ENCODE data around the gene ACP4. TPM values are rescaled to one million over a fixed set of nuclear protein-coding genes. Genes with fewer than 3 reads are reported as not detected.

ACP4 gene
- polyA plus RNA-seq, 1 experiment, result not detected

DNA sequence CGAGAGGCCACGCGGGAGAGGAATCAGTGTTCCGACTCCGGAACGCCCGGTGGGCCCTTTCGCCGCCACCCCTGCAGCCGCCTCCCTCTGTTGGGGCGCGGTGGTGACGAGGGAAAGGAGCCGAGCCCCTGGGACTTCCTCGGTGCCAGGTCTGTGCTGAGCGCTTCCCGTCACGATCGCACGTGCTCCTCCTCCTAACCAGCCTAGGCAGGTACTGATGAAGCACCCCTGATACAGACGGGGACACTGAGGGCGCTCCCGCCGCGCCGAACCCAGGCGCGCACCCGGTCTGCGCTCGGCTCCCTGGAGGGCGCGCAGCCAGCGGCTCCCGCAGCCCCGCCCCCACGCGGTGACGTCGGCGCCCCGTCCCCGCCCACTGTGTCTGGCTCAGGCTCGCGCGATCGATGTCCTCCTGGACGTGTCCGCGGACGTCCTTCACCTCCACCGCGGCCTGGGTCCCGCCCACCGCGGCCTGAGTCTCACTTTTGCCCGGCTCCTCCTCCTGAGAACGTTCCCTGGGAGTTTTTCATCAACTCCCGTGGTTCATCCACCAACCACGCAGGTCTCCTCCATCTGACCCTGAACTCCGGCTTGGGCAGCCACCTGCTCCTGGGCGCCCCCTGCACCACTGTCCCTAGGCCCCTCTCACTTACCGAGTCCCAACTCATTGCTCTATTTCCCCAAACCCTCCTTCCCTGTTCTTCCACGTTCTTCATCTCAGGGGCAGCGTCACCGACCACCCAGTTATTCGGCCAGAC is 45.7 kb downstream of the ACP4 start:
- ChIA-PET CTCF (no interaction called here), POLR2A (no interaction called here)
- TF ChIP-seq, protein P1, sequence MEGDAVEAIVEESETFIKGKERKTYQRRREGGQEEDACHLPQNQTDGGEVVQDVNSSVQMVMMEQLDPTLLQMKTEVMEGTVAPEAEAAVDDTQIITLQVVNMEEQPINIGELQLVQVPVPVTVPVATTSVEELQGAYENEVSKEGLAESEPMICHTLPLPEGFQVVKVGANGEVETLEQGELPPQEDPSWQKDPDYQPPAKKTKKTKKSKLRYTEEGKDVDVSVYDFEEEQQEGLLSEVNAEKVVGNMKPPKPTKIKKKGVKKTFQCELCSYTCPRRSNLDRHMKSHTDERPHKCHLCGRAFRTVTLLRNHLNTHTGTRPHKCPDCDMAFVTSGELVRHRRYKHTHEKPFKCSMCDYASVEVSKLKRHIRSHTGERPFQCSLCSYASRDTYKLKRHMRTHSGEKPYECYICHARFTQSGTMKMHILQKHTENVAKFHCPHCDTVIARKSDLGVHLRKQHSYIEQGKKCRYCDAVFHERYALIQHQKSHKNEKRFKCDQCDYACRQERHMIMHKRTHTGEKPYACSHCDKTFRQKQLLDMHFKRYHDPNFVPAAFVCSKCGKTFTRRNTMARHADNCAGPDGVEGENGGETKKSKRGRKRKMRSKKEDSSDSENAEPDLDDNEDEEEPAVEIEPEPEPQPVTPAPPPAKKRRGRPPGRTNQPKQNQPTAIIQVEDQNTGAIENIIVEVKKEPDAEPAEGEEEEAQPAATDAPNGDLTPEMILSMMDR (IDR thresholded peaks at IDR 0.05; ENCODE audit: insufficient read depth, low read depth, low read length), result no peak
- Histone ChIP-seq H3K36me3 (ENCODE audit: control insufficient read depth, insufficient read depth, low read length) (no peaks in the 10 kb centered on the region), H3K27me3 (ENCODE audit: control insufficient read depth, insufficient read depth, low read length) (no peaks in the 10 kb centered on the region), H3K4me3 (ENCODE audit: low read depth, low read length) (peak overlapping the region; percentile 49)
- no peak for DNase-seq (ENCODE audit: low read depth)

DNA sequence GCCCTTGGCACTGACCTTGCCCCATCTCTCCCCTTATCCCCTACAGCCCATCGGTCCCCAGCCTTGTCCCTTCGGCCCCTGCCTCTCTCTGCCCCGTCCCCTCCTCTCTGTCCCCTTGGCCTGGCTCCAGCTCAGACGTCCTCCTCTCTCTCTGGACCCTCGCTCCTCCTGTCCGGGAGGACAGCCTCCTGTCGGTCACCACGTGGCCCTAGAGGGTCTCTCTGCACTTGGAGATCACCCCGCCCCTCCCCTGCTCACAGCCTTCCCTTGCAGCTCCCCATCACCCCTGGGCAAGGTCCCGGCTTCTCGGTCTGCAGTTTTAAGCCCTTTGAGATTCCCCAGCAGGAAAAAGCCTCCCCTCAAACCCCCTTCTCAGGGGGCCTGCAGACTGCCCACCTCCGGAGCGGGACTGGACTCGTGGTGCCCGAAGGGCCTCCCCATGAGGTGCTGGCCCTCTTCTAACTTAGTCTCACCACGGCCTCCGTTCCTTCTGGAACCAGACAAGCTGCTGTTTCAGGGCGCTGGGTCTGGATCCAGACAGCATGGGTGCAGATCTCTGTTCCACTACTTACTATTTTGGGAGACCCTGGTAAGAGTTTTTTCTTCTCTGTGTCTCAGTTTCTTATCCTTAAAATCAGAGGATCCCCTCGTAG is 46.5 kb downstream of the ACP4 start:
- H3K27me3 ChIP-seq (ENCODE audit: control insufficient read depth, insufficient read depth, low read length), result no peaks in the 10 kb centered on the region
- TF ChIP-seq, protein P1 (IDR thresholded peaks at IDR 0.05; ENCODE audit: insufficient read depth, low read depth, low read length), result no peak
- no peak for DNase-seq (ENCODE audit: low read depth)
- ChIA-PET CTCF (no interaction called here), POLR2A (no interaction called here)
- H3K36me3 ChIP-seq (ENCODE audit: control insufficient read depth, insufficient read depth, low read length), result no peaks in the 10 kb centered on the region
- H3K4me3 ChIP-seq (ENCODE audit: low read depth, low read length), result peak overlapping the region; percentile 49; the same call in 1 of the 2 replicates

DNA sequence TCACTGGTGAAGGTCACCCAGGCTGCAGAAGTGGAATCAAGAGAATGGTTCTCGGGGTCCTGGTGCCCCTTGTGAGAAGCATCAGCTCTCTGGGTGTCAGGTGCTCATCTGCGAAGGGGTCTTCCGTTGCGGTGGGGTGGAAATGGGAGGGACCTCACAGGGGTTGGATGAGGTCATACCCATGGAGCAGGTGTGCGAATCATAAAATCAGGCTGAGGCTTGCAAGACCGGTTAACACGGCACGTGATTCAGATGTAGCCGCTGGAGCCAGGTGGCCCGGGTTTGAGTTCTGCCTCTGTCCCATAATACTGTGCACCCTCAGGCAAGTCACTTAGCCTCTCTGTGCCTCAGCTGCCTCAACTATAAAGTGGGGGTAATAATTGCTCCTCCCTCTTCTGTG is 47.1 kb downstream of the ACP4 start:
- POLR2A ChIA-PET, result no interaction called here
- no peak overlapping the region for H3K4me3 ChIP-seq (ENCODE audit: low read depth, low read length)
- TF ChIP-seq, protein P1 (IDR thresholded peaks at IDR 0.05; ENCODE audit: insufficient read depth, low read depth, low read length), result no peak
- CTCF ChIA-PET, result no interaction called here
- no peak for DNase-seq (ENCODE audit: low read depth)
- H3K27me3 ChIP-seq (ENCODE audit: control insufficient read depth, insufficient read depth, low read length), result no peaks in the 10 kb centered on the region
- H3K36me3 ChIP-seq (ENCODE audit: control insufficient read depth, insufficient read depth, low read length), result no peaks in the 10 kb centered on the region

DNA sequence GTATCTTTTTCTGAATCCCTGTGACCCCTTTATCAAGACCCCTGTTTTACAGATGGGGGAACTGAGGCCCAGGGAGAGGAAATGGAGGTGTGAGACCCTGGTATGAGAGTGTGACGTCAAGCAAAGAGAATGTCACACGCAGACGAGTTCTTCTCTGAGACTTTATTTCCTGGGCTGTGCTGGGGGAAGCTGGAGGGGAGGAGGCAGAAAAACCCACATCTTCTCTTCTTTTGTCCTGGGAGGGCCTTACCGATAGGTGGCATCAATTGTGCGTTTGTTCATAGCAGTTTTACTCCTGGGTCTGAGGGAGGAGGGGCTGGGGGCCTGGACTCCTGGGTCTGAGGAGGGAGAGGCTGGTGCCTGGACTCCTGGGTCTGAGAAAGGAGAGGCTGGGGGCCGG is 48.0 kb downstream of the ACP4 start:
- POLR2A ChIA-PET, result no interaction called here
- CTCF ChIA-PET, result no interaction called here
- H3K4me3 ChIP-seq (ENCODE audit: low read depth, low read length), result no peak overlapping the region
- DNase-seq (ENCODE audit: low read depth), result no peak
- no peaks in the 10 kb centered on the region for H3K27me3 ChIP-seq (ENCODE audit: control insufficient read depth, insufficient read depth, low read length)
- H3K36me3 ChIP-seq (ENCODE audit: control insufficient read depth, insufficient read depth, low read length), result no peaks in the 10 kb centered on the region
- TF ChIP-seq, protein P1 (IDR thresholded peaks at IDR 0.05; ENCODE audit: insufficient read depth, low read depth, low read length), result 0 out of 2 replicates have a peak, but pooled peaks have one; percentile 16

DNA sequence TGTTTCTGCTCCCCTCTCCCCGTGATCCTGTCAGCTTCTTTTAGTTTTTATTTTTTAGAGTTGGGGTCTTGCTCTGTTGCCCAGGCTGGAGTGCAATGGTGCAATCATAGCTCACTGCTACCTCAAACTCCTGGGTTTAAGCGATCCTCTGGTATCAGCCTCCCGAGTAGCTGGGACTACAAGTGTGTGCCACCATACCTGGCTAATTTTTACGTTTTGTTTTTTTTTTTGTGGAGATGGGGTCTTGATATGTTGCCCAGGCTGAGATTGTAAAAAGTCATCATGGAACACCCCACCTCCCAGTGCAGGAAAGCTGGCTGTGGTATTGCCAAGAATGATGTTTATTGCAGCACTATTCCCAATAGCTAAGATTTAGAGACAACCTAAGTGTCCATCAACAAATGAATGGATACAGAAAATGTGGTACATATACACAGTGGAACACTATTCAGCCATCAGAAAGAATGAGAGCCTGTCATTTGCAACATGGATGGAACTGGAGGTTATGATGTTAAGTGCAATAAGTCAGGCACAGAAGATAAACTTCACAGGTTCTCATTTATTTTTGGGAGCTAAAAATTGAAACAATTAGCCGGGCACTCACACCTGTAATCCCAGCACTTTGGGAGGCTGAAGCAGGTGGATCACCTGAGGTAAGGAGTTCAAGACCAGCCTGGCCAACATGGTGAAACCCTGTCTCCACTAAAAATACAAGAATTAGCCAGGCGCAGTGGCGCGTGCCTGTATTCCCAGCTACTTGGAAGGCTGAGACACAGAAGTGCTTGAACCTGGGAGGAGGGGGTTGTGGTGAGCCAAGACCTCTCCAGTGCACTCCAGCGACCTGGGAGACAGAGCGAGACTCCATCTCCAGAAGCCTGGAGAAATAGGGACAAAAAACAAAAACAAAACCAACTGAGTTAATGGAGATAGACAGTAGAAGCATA is 49.8 kb downstream of the ACP4 start:
- no peak for DNase-seq (ENCODE audit: low read depth)
- Histone ChIP-seq H3K4me3 (ENCODE audit: low read depth, low read length) (no peak overlapping the region), H3K36me3 (ENCODE audit: control insufficient read depth, insufficient read depth, low read length) (no peaks in the 10 kb centered on the region), H3K27me3 (ENCODE audit: control insufficient read depth, insufficient read depth, low read length) (no peaks in the 10 kb centered on the region)
- POLR2A ChIA-PET, result no interaction called here
- CTCF ChIA-PET, result interaction anchor here (1.0 kb wide), 1 partner anchor 83 kb away, joined by 3 read pairs; no protein-coding TSS in a partner anchor
- TF ChIP-seq, protein P1 (IDR thresholded peaks at IDR 0.05; ENCODE audit: insufficient read depth, low read depth, low read length), result no peak
